HCT116 (cell line): ENCODE data around the gene SNORC. TPM values are rescaled to one million over a fixed set of nuclear protein-coding genes. Genes with fewer than 3 reads are reported as not detected.

Experiments used
- ATAC-seq: fragments of 200-7000 bp; cut with Tn5 transposase; 2 replicates; pipeline ENCODE4 v1.9.1; 2020; ENCODE audit warnings: mild to moderate bottlenecking, moderate library complexity
- BruUV-seq: library from RNA; stranded (reverse); fragments of 400-500 nt; replicated peaks from 2 replicates; lab custom pipeline; 2021; lab: Mats Ljungman, UMichigan
- CTCF ChIA-PET: fragments of 300-600 bp; sonication (Branson Sonifier 250); formaldehyde crosslinking; loops from one replicate; lab custom pipeline; 2021; ENCODE audit warnings: antibody characterized with exemption; lab: Charles Lee
- POLR2A ChIA-PET: fragments of 300-600, 350-600 bp; sonication (Branson Sonifier 250); formaldehyde crosslinking; loops from one replicate; lab custom pipeline; 2021; ENCODE audit warnings: antibody characterized with exemption; lab: Charles Lee
- RAD21 ChIA-PET, 2 experiments: fragments of 300-600 bp; sonication (Branson Sonifier 250); formaldehyde crosslinking; loops; one replicate each; lab custom pipeline; 2023; ENCODE audit warnings: low total read pairs in 2 of 2; ENCODE audit not compliant: uncharacterized antibody in 2 of 2, unreplicated experiment in 2 of 2, low non-redundant PET in 1 of 2; lab: Charles Lee
- DNase-seq: peaks from one replicate; pipeline ENCODE4 v3.0.0-alpha.2; 2010; ENCODE audit warnings: low read depth, low spot score
- H2AFZ ChIP-seq: fragments of 200-600 bp; shearing (Covaris generic), sonication (generic); 2 replicates; pipeline ENCODE4 v1.6.1; 2017; ENCODE audit warnings: low read depth, mixed run types, mixed read lengths, antibody characterized with exemption, low read length; ENCODE audit not compliant: poor library complexity, severe bottlenecking
- H3K27ac ChIP-seq: 2 replicates; pipeline ENCODE4 v1.5.1; 2012; ENCODE audit warnings: low read depth, low read length
- H3K27me3 ChIP-seq: fragments of 200-600 bp; sonication (generic); 2 replicates; pipeline ENCODE4 v1.6.1; 2016; ENCODE audit warnings: mixed run types, low read length, mixed read lengths; ENCODE audit not compliant: insufficient read depth
- H3K36me3 ChIP-seq, 2 experiments: fragments of 200-500 bp in 1 of 2; fragments of 200-600 bp in 1 of 2; sonication (Bioruptor generic) in 1 of 2; sonication (generic) in 1 of 2; 2 replicates each; pipeline versions ENCODE4 v1.5.1 to v1.6.1; 2014 to 2016; ENCODE audit warnings: low read length in 2 of 2, inconsistent platforms in 1 of 2, mixed read lengths in 1 of 2, mixed run types in 1 of 2; ENCODE audit not compliant: insufficient read depth in 2 of 2, control insufficient read depth in 1 of 2
- H3K4me1 ChIP-seq, 2 experiments: fragments of 200-600 bp in 1 of 2; sonication (generic) in 1 of 2; 2 replicates each; pipeline versions ENCODE4 v1.5.1 to v1.6.1; 2012 to 2017; ENCODE audit warnings: low read length in 2 of 2, inconsistent platforms in 1 of 2, mild to moderate bottlenecking in 1 of 2, mixed read lengths in 1 of 2, mixed run types in 1 of 2, moderate library complexity in 1 of 2; ENCODE audit not compliant: insufficient read depth in 2 of 2, control insufficient read depth in 1 of 2
- H3K4me2 ChIP-seq: fragments of 200-600 bp; sonication (generic); 2 replicates; pipeline ENCODE4 v1.6.1; 2017; ENCODE audit warnings: mixed run types, low read length, mixed read lengths
- H3K4me3 ChIP-seq, 2 experiments: fragments of 200-600 bp in 1 of 2; sonication (generic) in 1 of 2; replicated peaks in 1 of 2; 2 replicates each; pipeline ENCODE4 v1.5.1; 2011 to 2016; ENCODE audit warnings: low read length in 2 of 2, control low read depth in 1 of 2, low read depth in 1 of 2, mild to moderate bottlenecking in 1 of 2, mixed read lengths in 1 of 2, mixed run types in 1 of 2
- H3K79me2 ChIP-seq: fragments of 200-600 bp; sonication (generic); 2 replicates; pipeline ENCODE4 v1.6.1; 2017; ENCODE audit warnings: mild to moderate bottlenecking, mixed run types, low read length, moderate library complexity, mixed read lengths; ENCODE audit not compliant: insufficient read depth
- H3K9ac ChIP-seq: fragments of 200-600 bp; sonication (generic); 2 replicates; pipeline ENCODE4 v1.6.1; 2016; ENCODE audit warnings: low read length, mixed read lengths
- H3K9me2 ChIP-seq: fragments of 200-600 bp; sonication (generic), shearing (Covaris generic); 2 replicates; pipeline ENCODE4 v1.6.1; 2017; ENCODE audit warnings: mixed run types, mild to moderate bottlenecking, moderate library complexity; ENCODE audit not compliant: insufficient read depth
- H3K9me3 ChIP-seq, 2 experiments: fragments of 200-500 bp in 1 of 2; fragments of 200-600 bp in 1 of 2; sonication (Bioruptor generic) in 1 of 2; sonication (generic) in 1 of 2; 2 replicates each; pipeline ENCODE4 v1.6.1; 2014 to 2017; ENCODE audit warnings: low read length in 2 of 2, mixed read lengths in 2 of 2, inconsistent platforms in 1 of 2, low read depth in 1 of 2, mild to moderate bottlenecking in 1 of 2, mixed run types in 1 of 2, moderate library complexity in 1 of 2; ENCODE audit not compliant: control insufficient read depth in 1 of 2, insufficient read depth in 1 of 2
- H4K20me1 ChIP-seq: fragments of 200-600 bp; sonication (generic), shearing (Covaris generic); 2 replicates; pipeline ENCODE4 v1.6.1; 2017; ENCODE audit warnings: mixed run types, mild to moderate bottlenecking, moderate library complexity; ENCODE audit not compliant: insufficient read depth
- CEBPB ChIP-seq: IDR thresholded peaks from 2 replicates; pipeline ENCODE4 v1.6.1; 2012; ENCODE audit warnings: low read depth
- CTCF ChIP-seq, 3 experiments: fragments of 200-600 bp in 1 of 3; sonication (generic) in 1 of 3; IDR thresholded peaks in 2 of 3; conservative IDR thresholded peaks in 1 of 3; 2 replicates each; pipeline ENCODE4 v1.5.1; 2012 to 2017; ENCODE audit warnings: low read depth in 2 of 3, low read length in 2 of 3, antibody characterized with exemption in 1 of 3, borderline replicate concordance in 1 of 3, control low read depth in 1 of 3, mild to moderate bottlenecking in 1 of 3, mixed read lengths in 1 of 3, mixed run types in 1 of 3, moderate library complexity in 1 of 3; ENCODE audit not compliant: insufficient read depth in 1 of 3
- ELF1 ChIP-seq: IDR thresholded peaks from 2 replicates; pipeline ENCODE4 v1.6.1; 2012; ENCODE audit warnings: low read depth, borderline replicate concordance
- EZH2phosphoT487 ChIP-seq: fragments of 200-600 bp; IDR thresholded peaks from 2 replicates; pipeline ENCODE4 v1.6.1; 2018; ENCODE audit warnings: antibody characterized with exemption, borderline replicate concordance
- JUND ChIP-seq: IDR thresholded peaks from 2 replicates; pipeline ENCODE4 v1.6.1; 2012
- REST ChIP-seq: IDR thresholded peaks from 2 replicates; pipeline ENCODE4 v1.6.1; 2012; ENCODE audit warnings: low read depth
- SP1 ChIP-seq: IDR thresholded peaks from 2 replicates; pipeline ENCODE4 v1.6.1; 2012; ENCODE audit warnings: low read depth
- YY1 ChIP-seq: IDR thresholded peaks from 2 replicates; pipeline ENCODE4 v1.6.1; 2011; ENCODE audit warnings: low read length, low read depth, moderate library complexity, mild to moderate bottlenecking; ENCODE audit not compliant: insufficient replicate concordance; ENCODE audit errors: extremely low read depth
- ZNF274 ChIP-seq: fragments of 200-500 bp; sonication (Bioruptor generic); IDR thresholded peaks from 2 replicates; pipeline ENCODE4 v1.6.1; 2014; ENCODE audit warnings: mild to moderate bottlenecking, low read depth, low read length, inconsistent platforms
- intact Hi-C: fragments of 100-400 bp; cut with micrococcal nuclease; formaldehyde crosslinking; loops from 2 replicates; pipeline ENCODE4 v1.10.0; 2022
- total RNA-seq: library from RNA; stranded (reverse); gene quantifications from one replicate; pipeline ENCODE4 v1.2.1, GENCODE V29; 2021; ENCODE audit not compliant: unreplicated experiment

Gene SNORC
- total RNA-seq, 1 experiment from 2014 or later, result 14.0 TPM

- TF ChIP-seq ZNF274, result no peak
Observed at GRCh38 chr2:232889876-232890401, 19.9 kb downstream of the SNORC start (continued).

DNA sequence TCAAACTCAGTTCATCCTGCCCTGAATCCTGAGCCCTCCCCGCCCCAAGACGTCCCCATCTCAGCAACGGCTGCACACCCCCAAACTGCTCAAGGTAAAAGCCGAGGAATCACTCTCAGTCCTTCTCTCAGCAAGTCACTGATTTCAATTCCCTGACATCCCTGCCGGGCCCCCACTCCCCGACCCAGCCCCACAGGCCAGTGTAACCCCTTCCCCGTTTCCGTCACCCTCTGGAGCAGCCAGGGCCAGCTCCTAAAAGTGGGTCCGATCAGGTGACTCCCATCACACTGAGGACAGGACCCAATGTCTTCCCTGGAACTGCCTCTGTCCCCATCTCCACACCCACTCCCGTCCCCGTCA lies 20.5 kb downstream of the SNORC start:
- Histone ChIP-seq H3K27me3 (no peaks in the 10 kb centered on the region), H2AFZ (peak overlapping the region; percentile 39), H3K36me3 (no peaks in the 10 kb centered on the region), H3K4me3 (peak overlapping the region; percentile 64), H3K27ac (peak overlapping the region; percentile 43; the same call in 1 of the 2 replicates), H3K4me2 (peak overlapping the region; percentile 97)
- RAD21 ChIA-PET, result interaction anchor here in 1 of 2 experiments (1.0 kb wide), 1 partner anchor 138 kb away, joined by 5 read pairs; no protein-coding TSS in a partner anchor
- TF ChIP-seq SP1 (no peak), CEBPB (no peak), ELF1 (no peak), JUND (no peak), REST (no peak), CTCF (IDR thresholded peaks at IDR 0.05 in 2 of 3, conservative IDR thresholded peaks at IDR 0.05 in 1 of 3; ENCODE audit: borderline replicate concordance in 1 of 3, insufficient read depth in 1 of 3, low read depth in 2 of 3, low read length in 2 of 3) (no peak), EZH2phosphoT487 (no peak), YY1 (no peak)
- TF ChIP-seq, all 23 proteins: peak for 0
- ChIA-PET POLR2A (interaction anchor here (1.2 to 1.5 kb wide), 4 partner anchors 8 to 13 kb away, joined by 4 to 10 read pairs (median 6); no protein-coding TSS in a partner anchor), CTCF (interaction anchor here (1.5 kb wide), 1 partner anchor 138 kb away, joined by 6 read pairs; no protein-coding TSS in a partner anchor)
- Histone ChIP-seq H3K9me3 (no peaks in the 10 kb centered on the region), H4K20me1 (no peaks in the 10 kb centered on the region), H3K9me2 (no peaks in the 10 kb centered on the region), H3K4me1 (peaks cover 15 to 34% of the 10 kb centered on the region in 2 experiments), H3K9ac (peak overlapping the region; percentile 58), H3K79me2 (no peaks in the 10 kb centered on the region)
- BruUV-seq, result TSS peak; percentile 62
- peak; percentile 41 for ATAC-seq
- no peak for DNase-seq
- intact Hi-C loops, result loop anchor here (5.0 kb wide), 1 partner anchor 97 kb away; no protein-coding TSS in a partner anchor
